NCI-H2196 (cell line): ENCODE data around the gene ARSH.
"Not testable (repeated sequence)": the region's sequence is repeated elsewhere in the genome, so short reads cannot be mapped to it uniquely, and the experiment has no call there.

ENCODE experiments used
- DNase-seq: peaks from one replicate; lab custom pipeline; 2025; ENCODE audit not compliant: unreplicated experiment; lab: John Stamatoyannopoulos, UW

The ARSH gene

DNA sequence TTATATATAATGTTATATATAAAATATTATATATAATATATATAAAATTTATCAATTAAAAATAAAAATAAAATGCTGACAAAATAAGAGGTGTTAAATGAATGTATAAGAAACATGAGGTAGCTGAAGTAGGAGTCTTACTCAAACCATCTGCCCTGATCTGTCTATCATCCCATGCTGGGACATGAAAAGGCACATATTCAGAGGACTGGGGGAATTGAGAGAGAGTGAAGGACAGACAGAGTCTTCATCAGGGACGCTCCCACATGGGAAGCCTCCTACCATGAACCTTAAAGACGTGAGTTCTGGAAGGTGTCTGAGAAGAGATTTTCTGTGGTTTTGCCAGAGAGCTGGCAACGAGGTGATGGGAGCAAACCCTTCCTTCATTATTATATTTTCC is 30.9 kb downstream of the ARSH start:
- DNase-seq: no peak

DNA sequence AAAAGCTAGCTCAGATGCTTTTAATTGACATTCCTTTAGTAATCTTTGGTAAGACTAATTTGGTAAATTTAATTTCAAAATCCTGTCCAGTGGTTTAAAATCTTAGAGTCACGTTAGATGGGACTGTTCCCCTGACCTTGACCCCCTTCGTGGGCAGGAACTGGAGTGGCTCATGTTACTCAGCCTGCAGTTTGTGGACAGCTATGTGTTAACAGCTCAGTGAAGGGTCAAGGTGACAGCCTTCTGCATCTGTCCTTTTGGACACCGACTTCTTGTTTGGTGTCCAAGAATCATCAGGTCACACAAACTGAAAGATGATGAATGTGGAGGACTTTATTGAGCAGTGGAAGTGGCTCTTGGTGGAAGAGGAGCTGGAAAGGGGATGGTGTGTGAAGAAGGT is 37.9 kb downstream of the ARSH start:
- no peak for DNase-seq

DNA sequence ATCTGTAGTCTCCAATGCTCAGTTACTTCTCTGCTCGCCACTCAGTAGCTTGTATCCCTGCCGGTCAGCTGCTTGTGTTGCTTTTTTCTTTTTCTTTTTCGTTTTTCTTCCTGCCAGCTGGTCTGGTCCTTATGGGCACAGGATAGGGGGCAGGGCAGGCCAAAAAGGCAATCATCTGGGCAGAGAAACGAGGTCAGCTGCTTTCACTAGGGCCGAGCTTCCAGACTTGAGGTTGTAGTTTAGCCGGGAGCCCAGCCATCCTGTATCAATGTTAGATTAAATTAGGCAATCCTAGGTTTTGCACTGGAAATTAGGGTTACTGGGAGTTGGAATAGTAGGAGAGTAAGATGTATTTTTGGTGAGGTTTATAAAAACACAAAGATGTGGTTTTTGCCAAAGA is 38.3 kb downstream of the ARSH start:
- no peak for DNase-seq

DNA sequence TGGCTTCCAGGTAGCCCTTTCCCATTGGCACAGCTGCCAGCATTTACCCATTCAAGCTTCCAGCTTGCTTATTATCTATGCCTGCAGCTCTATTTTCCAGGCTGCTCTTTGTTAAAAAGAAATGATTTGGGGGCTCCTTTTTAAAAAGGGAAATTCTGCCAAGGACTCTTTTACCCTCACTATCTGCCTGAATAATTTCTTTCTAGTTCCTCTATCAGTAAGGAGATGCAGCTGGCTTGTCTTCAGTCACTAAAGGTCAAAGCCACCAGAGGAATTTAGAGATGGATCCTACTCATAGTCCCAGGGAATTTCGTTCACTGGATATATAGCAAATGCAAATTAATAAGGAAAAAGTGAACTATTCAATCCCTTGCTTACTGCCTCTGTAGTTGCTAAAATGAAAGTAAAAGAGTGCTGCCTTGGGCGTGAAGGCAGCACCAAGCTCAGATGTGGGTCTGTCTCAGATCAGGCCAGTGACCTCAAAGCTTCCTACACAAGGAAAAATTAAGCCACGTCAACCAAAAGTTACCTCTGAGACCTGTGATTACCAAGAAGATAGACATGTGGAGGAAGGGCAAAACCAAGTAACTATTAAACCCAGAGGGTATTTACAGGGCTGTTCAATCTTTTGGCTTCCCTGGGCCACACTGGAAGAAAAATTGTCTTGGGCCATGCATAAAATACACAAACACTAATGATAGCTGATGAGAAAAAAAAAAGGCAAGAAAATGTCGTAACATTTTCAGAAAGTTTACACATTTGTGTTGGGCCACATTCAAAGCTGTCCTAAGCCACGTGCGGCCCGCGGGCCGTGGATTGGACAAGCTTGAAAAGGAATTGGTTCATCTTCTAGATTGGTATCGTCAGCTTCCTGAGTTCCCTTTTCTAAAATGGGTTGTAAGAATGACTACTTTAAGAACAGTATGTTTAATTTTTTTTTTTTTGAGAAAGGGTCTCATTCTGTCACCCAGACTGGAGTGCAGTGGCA is 40.2 kb downstream of the ARSH start:
- no peak for DNase-seq

DNA sequence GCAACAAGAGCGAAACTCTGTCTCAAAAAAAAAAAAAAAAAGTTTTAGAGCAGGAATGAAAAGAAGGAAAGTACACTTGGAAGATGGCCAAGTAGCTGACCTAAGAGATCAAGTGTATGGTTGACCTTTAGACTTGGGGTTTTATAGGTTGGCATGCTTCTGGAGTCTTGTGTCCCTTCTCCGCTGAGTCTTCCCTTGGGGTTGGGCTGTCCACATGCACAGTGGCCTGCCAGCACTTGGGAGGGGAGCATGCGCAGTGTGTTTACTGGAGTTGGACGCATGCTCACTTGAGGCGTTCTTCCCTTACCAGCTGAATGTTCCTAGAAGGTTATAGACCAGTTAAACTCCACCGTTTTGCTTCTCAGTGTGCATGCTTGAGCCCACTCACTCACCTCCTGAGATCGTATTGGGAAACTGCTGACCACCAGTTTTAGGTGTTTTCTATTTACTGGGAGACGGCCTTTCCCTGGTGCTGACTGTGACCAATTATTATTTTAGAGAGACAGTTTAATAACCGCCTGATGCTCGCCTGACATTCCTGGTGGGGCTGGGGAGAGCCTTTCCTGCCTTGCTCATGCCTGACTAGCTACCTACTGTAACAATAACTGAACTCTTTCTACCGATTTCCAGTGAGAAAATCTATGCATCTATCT is 44.3 kb downstream of the ARSH start:
- DNase-seq: not testable (repeated sequence)

DNA sequence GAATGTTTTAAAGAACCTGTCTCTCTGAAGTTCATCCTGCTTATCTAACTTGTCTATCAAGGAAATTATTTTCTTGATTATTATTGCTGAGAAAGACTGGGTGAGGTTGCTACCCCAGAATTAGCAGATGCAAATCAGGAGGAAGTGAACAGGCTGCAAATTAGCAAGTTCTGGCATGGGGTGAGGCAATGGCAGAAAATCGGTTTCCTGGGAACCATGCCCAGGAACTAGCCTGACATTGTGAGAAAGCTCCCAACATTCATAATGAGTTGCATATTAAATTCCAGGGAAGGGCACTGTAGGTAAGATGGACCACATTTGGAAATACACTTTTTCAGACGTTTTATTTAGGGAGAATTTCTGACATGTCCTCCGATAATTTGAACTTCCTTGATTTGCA is 46.5 kb downstream of the ARSH start:
- no peak for DNase-seq

DNA sequence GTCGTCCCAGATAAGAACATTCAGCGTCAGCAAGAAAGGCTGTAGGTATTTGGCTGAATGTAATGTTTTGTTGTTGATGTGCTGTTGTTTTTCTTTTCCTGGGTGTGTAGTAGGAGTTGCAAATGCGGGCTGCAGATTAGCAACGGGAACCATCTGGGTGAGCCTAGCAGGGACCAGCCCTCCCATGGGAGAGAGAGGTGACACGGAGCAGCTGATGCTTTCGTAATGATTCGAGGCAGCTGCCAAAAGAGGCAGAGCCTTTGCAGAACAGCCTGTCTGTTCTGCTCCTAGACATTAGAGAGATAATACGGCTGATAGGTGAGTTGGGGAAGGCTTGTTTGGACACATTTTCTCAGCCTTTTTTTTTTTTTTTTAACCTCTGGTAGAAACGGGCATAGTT is 60.2 kb downstream of the ARSH start:
- no peak for DNase-seq

DNA sequence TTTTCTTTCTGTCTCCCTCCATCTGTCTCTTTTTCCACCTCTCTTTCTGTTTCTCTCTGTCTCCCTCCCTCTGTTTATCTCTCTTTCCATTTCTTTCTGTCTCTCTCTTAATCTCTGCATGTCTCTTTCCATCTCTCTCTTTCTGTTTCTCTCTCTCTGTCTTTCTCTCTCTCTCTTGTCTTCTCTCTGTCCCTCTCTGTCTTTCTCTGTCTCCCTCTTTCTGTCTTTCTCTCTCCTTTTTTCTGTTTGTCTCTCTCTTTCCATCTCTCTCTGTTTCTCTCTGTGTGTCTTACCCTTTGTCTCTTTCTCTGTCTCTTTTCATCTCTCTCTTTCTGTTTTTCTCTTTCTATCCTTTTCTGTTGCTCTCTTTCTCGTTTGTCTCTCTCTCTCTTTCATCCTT is 69.6 kb downstream of the ARSH start:
- no peak for DNase-seq

DNA sequence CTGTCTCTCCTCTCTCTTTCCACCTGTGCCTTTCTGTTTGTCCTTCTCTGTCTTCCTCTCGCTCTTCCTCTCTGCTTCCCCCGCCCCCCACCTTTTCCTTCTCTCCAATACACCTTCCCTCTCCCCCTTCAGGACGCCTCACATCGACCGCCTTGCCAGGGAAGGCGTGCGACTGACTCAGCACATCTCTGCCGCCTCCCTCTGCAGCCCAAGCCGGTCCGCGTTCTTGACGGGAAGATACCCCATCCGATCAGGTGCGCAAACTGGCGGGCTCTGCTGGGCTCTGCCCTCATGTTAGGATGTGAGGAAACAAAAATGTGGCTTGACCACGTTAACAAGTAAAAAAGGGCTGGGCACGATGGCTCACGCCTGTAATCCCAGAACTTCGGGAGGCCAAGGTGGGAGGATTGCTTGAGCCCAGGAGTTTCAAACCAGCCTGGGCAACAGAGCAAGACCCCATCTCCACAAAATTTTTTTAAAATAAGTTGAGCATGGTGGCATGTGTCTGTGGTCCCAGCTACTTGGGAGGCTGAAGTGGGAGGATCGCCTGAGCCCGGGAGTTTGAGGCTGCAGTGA is 70.2 kb downstream of the ARSH start:
- DNase-seq: no peak
